ENCODE data around the gene NPR1.
A peak's percentile ranks its signal among the peaks of the same experiment; 100 is the strongest.

Gene NPR1

GRCh38 chr1:153642161-153642560, 36.3 kb upstream of the NPR1 start:
- no peak for DNase-seq (ENCODE audit: low read depth)

GRCh38 chr1:153643100-153643499, 35.4 kb upstream of the NPR1 start:
- no peak for DNase-seq (ENCODE audit: low read depth)
- no peak for TF ChIP-seq CTCF (conservative IDR thresholded peaks at IDR 0.05; ENCODE audit: low read depth, low read length)
- no peak overlapping the region for H3K4me3 ChIP-seq (ENCODE audit: low read length)

More at GRCh38 chr1:153642161-153642560, 36.3 kb upstream of the NPR1 start:
- no peak overlapping the region for H3K4me3 ChIP-seq (ENCODE audit: low read length)
- TF ChIP-seq CTCF (conservative IDR thresholded peaks at IDR 0.05; ENCODE audit: low read depth, low read length), result no peak

GRCh38 chr1:153643816-153644215, 34.7 kb upstream of the NPR1 start:
- H3K4me3 ChIP-seq (ENCODE audit: low read length), result no peak overlapping the region
- no peak for DNase-seq (ENCODE audit: low read depth)
- no peak for TF ChIP-seq CTCF (conservative IDR thresholded peaks at IDR 0.05; ENCODE audit: low read depth, low read length)

GRCh38 chr1:153646672-153647345, 31.7 kb upstream of the NPR1 start:
- no peak for DNase-seq (ENCODE audit: low read depth)
- no peak for TF ChIP-seq CTCF (conservative IDR thresholded peaks at IDR 0.05; ENCODE audit: low read depth, low read length)
- no peak overlapping the region for H3K4me3 ChIP-seq (ENCODE audit: low read length)

- no peak overlapping the region for H3K4me3 ChIP-seq (ENCODE audit: low read length)
- TF ChIP-seq CTCF (conservative IDR thresholded peaks at IDR 0.05; ENCODE audit: low read depth, low read length), result peak; percentile 12
- no peak for DNase-seq (ENCODE audit: low read depth)
Observed at GRCh38 chr1:153647346-153647714, 31.2 kb upstream of the NPR1 start.

GRCh38 chr1:153648000-153648643, 30.4 kb upstream of the NPR1 start:
- no peak for DNase-seq (ENCODE audit: low read depth)
- no peak for TF ChIP-seq CTCF (conservative IDR thresholded peaks at IDR 0.05; ENCODE audit: low read depth, low read length)
- H3K4me3 ChIP-seq (ENCODE audit: low read length), result no peak overlapping the region
